ENCODE results near the gene PPP1R12A. TPM values are rescaled to one million over a fixed set of nuclear protein-coding genes. Genes with fewer than 3 reads are reported as not detected.
A peak's percentile ranks its signal among the peaks of the same experiment; 100 is the strongest.

PPP1R12A gene
- total and polyA plus RNA-seq, 2 of the 4 experiments (the other 2 are of a cell fraction), result 47.7 to 112 TPM

DNA sequence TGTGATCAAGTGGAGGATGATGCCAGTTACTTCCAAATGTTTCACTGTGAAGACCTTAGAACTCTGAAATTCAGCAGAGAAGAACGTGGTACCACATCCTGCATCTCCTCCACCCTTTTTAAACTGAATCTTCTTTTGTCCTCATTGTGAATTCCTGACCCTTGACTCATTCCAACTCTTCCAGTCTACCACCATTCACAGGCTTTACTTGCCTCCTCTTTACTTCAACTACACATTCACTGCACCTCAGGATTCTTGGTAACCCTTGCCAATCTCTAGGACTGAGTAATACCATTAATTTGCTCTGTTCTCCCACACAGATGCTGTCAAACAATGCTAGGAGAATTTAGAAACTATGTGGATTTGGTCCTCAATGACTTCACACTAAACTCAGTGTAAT is 37.3 kb downstream of the PPP1R12A start:
- intact Hi-C loops (cut with micrococcal nuclease) (no loop called here), dilution Hi-C loops (cut with HindIII; ENCODE audit: low sequenced_read_pairs, unreplicated experiment) (no loop called here), in situ Hi-C loops (cut with MboI; ENCODE audit: low sequenced_read_pairs) (loop anchor here (10.0 kb wide), 1 partner anchor 287 kb away; no protein-coding TSS in a partner anchor)
- no TSS peak for BruUV-seq (replicated peaks)
- Histone ChIP-seq H3K4ac (ENCODE audit: low read depth, low read length) (no peak overlapping the region), H2BK5ac (ENCODE audit: low read depth, low read length, poor library complexity, severe bottlenecking) (peak overlapping the region; percentile 29), H3K36me3 (ENCODE audit: control insufficient read depth, insufficient read depth, low read length) (no peaks in the 10 kb centered on the region), H2AFZ (replicated peaks; ENCODE audit: low read length, poor library complexity) (no peak overlapping the region), H3K27me3 (ENCODE audit: control insufficient read depth, insufficient read depth, low read length) (no peaks in the 10 kb centered on the region), H3K4me2 (ENCODE audit: low read depth, low read length) (no peak overlapping the region), H2BK15ac (ENCODE audit: low read depth, low read length) (no peak overlapping the region), H4K20me1 (ENCODE audit: insufficient read depth, low read length) (peaks cover 56% of the 10 kb centered on the region), H4K5ac (ENCODE audit: low read depth, low read length) (no peak overlapping the region), H3K18ac (ENCODE audit: low read depth, low read length) (no peak overlapping the region), H3K9me3 (ENCODE audit: control insufficient read depth, insufficient read depth, low read length) (no peaks in the 10 kb centered on the region), H3K56ac (ENCODE audit: extremely low read depth, insufficient read depth, low read length) (no peak overlapping the region), H2BK120ac (ENCODE audit: low read depth, low read length) (no peak overlapping the region), H2BK20ac (ENCODE audit: low read depth, low read length) (no peak overlapping the region), H3K9ac (ENCODE audit: low read depth, low read length) (no peak overlapping the region), H3K14ac (replicated peaks; ENCODE audit: low read depth, low read length) (no peak overlapping the region), H3K27ac (ENCODE audit: insufficient read depth, low read length) (no peak overlapping the region), H3K9me1 (ENCODE audit: insufficient read depth, low read length) (peaks cover 3% of the 10 kb centered on the region; the same call in 1 of the 2 replicates), H3K79me1 (ENCODE audit: low read depth in 1 of 2, low read length in 2 of 2) (peaks cover 12 to 57% of the 10 kb centered on the region in 2 experiments), H3K4me1 (ENCODE audit: control insufficient read depth, insufficient read depth, low read length) (peaks cover 2% of the 10 kb centered on the region; the same call in 1 of the 2 replicates), H2AK5ac (ENCODE audit: low read depth, low read length) (no peak overlapping the region), H3K4me3 (ENCODE audit: insufficient read depth, low read depth, low read length) (no peak overlapping the region), H3K23ac (ENCODE audit: low read depth, low read length) (no peak overlapping the region), H2AK9ac (replicated peaks; ENCODE audit: low read depth, low read length, poor library complexity) (no peak overlapping the region), H4K8ac (ENCODE audit: low read depth in 2 of 2, low read length in 2 of 2) (no peak overlapping the region), H4K91ac (ENCODE audit: insufficient read depth, low read depth, low read length) (no peak overlapping the region)
- WGBS, 2 experiments (ENCODE audit: extremely low coverage in 2 of 2, insufficient read length in 1 of 2), result 0% methylated on average over 1 of the region's 1 CpG; no CpG with 5 or more reads in 1 of the 2 experiments
- ATAC-seq (ENCODE audit: low read depth), result peak; percentile 86
- no peak for TF ChIP-seq MAFK (IDR thresholded peaks at IDR 0.05; ENCODE audit: low read depth, low read length)
- no peak for TF ChIP-seq ELK1 (IDR thresholded peaks at IDR 0.05; ENCODE audit: borderline replicate concordance, low read depth, low read length)
- ChIA-PET POLR2A (ENCODE audit: unreplicated experiment) (no interaction called here), CTCF (no interaction called here)
- DNase-seq, result peak; percentile 95
